HG03103 (cell line): ENCODE measurements around the gene ABCD2.
"Not testable (repeated sequence)": the region's sequence is repeated elsewhere in the genome, so short reads cannot be mapped to it uniquely, and the experiment has no call there.

ENCODE experiments used
- ATAC-seq: cut with Tn5 transposase; IDR thresholded peaks from one replicate; pipeline ENCODE4 v1.9.1; 2021; ENCODE audit warnings: low read depth; ENCODE audit not compliant: unreplicated experiment

Gene ABCD2

DNA sequence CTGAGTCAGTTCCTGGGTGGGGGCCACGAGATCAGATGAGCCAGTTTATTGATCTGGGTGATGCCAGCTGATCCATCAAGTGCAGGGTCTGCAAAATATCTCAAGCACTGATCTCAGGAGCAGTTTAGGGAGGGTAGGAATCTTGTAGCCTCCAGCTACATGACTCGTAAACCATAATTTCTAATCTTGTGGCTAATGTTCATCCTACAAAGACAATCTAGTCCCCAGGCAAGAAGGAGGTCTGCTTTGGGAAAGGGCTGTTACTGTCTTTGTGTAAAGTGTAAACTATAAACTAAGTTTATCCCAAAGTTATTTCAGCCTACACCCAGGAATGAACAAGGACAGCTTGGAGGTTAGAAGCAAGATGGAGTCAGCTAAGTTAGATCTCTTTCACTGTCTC is 75.4 kb downstream of the ABCD2 start:
- ATAC-seq, result not testable (repeated sequence)

GRCh38 chr12:39541471-39541870 is 78.1 kb downstream of the ABCD2 start:
- ATAC-seq, result no peak

- no peak for ATAC-seq
Observed at GRCh38 chr12:39538679-39539104, 80.9 kb downstream of the ABCD2 start.

DNA sequence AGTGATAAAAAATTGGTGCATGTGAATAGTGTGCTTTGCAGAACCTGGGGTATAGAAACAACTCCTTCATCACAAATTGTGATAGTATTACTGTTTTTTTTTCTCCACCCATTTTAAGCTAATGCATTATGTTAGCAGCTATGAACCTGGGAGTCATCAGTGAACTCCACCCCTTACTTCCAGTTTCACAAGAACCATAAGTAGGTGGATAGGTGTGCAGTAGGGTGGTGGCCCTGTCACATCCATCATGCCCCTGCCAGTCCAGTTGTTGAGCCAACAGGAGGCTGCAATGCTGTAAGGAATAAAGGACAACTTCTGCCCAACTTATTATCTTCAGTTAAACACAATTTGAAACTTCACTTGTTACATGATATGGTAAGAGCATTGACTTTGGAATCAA is 85.7 kb downstream of the ABCD2 start:
- ATAC-seq, result no peak

DNA sequence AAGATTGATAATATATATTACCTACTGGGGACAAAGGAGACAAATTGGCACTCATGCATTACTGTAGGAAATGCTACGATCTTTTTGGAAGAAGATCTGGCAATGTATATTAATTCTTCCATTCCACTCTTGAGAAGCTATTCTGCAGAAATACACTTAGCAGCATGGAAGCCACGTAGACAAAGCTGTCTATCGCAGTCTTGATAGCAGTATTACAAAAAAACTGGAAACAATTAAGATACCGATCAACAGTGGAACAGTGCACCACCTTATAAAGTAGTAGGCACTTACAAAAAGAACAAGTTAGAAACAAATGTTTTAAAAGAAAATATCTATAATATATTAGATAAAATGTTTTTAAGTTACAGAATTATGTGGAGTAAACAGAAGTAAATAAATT is 87.2 kb downstream of the ABCD2 start:
- ATAC-seq, result no peak

GRCh38 chr12:39526974-39527373 is 92.6 kb downstream of the ABCD2 start:
- ATAC-seq, result no peak

DNA sequence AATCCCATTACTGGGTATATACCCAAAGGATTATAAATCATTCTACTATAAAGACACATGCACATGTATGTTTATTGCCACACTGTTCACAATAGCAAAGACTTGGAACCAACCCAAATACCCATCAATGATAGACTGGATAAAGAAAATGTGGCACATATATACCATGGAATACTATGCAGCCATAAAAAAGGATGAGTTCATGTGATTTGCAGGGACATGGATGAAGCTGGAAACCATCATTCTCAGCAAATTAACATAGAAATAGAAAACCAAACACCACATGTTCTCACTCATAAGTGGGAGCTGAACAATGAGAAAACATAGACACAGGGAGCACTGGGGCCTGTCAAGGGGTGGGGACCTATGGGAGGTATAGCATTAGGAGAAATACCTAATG is 97.4 kb downstream of the ABCD2 start:
- not testable (repeated sequence) for ATAC-seq

DNA sequence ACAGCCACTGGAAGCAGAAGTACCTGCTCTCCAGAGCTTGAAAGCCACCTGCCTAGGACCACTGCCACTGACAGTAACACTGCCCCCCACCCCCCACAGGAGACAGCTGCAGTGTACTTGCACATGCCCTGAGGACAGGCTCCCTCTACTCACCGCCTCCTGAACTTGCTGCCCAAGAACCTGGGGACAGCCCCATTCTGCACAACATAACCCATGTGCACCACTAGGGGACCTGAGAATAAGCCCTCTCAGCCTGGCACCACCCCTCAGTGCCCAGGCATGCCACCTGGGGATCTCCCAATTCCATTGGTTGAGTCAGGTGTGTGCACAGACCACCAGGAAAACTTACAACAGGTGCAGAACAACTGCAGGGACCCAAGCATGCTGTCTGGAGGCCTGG is 109.6 kb downstream of the ABCD2 start:
- ATAC-seq, result no peak

GRCh38 chr12:39505554-39505953 is 114.0 kb downstream of the ABCD2 start:
- ATAC-seq, result no peak

GRCh38 chr12:39505023-39505422 is 114.6 kb downstream of the ABCD2 start:
- ATAC-seq, result no peak

GRCh38 chr12:39503439-39503838 is 116.2 kb downstream of the ABCD2 start:
- no peak for ATAC-seq

DNA sequence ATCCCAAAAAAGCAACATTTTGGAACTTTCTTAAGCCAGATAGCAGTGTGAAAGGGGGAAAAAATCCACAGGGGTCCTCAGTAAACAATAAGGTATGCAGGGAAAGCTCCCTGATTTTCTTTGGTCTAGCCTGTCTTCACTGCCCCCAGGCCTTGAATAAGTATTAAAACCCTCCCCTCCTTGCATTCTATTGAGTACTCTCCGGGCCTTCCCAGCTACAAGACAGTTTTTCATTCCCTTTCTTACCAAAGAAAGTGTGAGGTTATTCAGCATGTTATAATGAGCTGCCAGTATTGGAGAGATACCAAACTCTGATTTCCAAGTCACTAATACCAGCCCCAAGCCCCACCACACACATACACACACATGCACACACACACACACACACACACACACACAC is 116.9 kb downstream of the ABCD2 start:
- ATAC-seq, result no peak
